Activated CD4-positive, alpha-beta T cell treated with anti-CD3 and anti-CD28 coated beads for 48 hours (primary cell): ENCODE results near the gene AP1S3.
"Not testable (repeated sequence)": the region's sequence is repeated elsewhere in the genome, so short reads cannot be mapped to it uniquely, and the experiment has no call there.

ENCODE experiments used
- DNase-seq: peaks from one replicate; pipeline ENCODE4 v3.0.0-alpha.2; 2020

AP1S3 gene

DNA sequence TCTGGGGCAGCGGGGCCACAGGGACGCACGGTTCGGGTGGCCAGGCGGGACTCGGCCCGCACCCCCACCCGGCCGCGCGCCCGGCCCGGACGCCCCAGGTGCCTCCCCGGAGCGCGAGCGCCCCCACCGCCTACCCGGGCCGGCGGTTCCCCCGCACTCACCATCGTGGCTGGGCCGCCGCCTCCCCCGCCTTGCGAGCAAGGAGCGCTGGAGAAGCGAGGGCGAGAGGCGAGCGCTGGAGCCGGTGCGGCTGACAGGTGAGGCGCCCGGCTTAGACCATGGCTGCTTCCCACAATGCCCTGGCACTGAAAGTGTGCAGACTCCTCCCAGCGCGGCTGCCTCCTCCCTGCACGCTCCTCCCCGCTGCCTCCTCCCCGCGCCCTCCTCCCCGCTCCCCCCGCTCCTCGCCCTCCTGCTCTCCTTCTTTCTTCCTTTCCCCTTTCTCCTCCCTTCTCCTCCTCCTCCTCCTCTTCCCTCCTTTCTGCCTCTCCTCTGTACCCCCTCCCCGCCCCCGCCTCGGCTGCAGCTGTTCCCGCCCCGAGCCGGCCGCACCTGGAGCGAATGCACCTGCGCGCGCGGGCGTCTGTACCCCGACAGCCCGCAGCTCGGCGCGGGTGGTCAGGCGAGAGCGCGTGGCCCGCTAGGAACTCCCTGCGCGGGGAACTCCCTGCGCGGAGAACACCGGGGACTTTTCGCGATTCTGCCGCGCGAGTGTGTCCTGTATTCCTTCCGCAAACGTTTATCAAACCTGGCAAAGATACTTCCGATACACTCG, at the start of gene AP1S3:
TSS of gene AP1S3 (minus strand) at position 296 of the 775 bp plus-strand sequence. CDS start at position 164, 132 bp downstream.
- DNase-seq: peak; percentile 82

- no peak for DNase-seq
These were observed 49.7 kb upstream of the AP1S3 start for GRCh38 chr2:223887127-223887526.

- no peak for DNase-seq
These were observed 49.3 kb upstream of the AP1S3 start for GRCh38 chr2:223886726-223887125.

- no peak for DNase-seq
These were observed 47.0 kb upstream of the AP1S3 start for GRCh38 chr2:223884399-223884798.

GRCh38 chr2:223882715-223883114, 45.3 kb upstream of the AP1S3 start:
- DNase-seq: no peak

DNA sequence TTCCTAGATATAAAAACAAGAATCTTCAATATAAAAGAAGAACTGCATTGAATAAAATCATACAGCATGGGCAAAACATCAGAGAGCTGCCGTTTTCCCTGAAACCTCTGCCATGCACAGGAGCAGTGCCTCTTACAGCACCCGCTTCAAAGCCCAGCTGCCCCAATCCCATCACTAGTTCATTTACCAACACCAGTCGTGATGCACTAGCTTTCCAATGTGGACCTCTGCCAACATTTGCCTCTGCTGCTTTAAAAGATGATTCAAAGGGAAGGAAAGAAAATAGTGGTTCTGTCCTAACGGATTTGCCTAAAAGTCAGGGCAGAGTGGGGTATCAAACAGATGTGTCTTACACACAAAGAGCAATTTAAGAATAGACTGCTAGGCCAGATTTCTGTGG, 43.4 kb upstream of the AP1S3 start:
- DNase-seq: no peak

GRCh38 chr2:223877721-223878410, 40.5 kb upstream of the AP1S3 start:
- no peak for DNase-seq

- DNase-seq: no peak
These were observed 36.3 kb upstream of the AP1S3 start for GRCh38 chr2:223873672-223874071.

- not testable (repeated sequence) for DNase-seq
These were observed 35.4 kb upstream of the AP1S3 start for GRCh38 chr2:223872772-223873171.

DNA sequence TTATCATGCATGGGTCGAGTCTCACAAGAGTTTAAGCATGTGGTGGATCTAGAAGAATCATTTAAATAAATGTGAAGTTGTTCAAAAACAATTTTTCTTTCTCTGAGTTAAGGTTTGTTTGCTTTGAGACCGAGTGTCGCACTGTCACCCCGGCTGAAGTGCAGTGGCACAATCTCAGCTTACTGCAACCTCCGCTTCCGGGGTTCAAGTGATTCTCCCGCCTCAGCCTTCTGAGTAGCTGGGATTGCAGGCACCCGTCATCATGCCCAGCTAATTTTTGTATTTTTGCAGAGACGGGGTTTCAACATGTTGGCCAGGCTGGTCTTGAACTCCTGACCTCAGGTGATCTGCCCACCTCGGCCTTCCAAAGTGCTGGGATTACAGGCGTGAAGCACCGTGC, 34.3 kb upstream of the AP1S3 start:
- DNase-seq: not testable (repeated sequence)

GRCh38 chr2:223870840-223871611, 33.6 kb upstream of the AP1S3 start:
- no peak for DNase-seq

DNA sequence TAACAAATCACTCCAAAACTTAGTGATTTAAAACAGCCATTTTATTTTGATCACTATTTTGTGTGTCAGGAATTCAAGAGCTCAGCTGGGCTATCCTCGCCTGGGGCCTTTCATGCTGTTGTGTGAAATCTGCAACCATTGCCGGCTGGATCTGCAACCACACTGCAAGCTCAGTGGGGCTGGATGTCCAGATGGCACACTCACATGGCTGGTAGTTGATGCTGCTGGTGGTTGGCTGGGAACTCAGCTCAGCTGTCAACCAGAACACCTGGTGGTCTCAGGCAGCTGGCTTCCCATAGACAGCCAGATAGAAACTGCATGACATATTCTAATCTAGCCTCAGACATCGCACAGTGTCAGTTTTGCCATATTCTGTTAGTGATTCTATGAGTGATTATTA, 30.6 kb upstream of the AP1S3 start:
- no peak for DNase-seq

GRCh38 chr2:223865907-223866508, 28.6 kb upstream of the AP1S3 start:
- DNase-seq: no peak

DNA sequence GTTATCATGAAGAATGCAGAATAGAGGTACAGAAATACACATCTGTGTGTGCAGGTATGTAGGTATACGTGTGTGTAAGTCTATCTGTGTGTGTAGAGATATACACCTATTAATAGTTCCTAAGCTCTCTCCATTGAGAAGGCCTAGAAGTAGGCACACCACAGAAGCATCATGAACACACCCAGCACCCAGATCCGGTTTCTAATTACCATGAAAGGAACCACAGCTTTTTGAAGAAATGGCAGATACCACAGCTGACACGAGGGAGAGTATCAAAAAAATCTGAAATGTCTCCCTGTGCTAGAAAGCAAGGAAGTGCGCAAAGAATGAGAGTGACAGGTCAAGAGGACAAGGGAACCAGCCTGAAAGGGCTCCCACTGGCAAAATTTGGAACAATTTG, 27.7 kb upstream of the AP1S3 start:
- DNase-seq: no peak

DNA sequence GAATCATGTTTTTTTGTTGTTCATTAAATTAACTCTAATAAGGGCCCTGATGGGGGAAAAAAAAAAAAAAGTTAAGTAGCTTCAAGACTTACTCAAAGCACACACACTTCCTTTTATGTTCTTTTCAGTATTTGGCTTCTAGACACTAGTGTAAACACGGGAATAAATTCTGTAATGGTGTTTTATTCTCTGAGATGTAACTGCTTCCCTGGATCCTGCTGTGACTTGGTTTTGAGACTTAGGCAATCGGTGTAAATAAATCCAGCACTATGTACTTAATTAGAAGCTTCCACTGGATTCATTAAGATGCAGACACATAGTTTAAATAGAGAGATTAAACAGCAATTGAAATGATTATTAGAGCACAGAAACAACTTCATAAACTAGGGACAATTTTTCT, 26.1 kb upstream of the AP1S3 start:
- DNase-seq: no peak

DNA sequence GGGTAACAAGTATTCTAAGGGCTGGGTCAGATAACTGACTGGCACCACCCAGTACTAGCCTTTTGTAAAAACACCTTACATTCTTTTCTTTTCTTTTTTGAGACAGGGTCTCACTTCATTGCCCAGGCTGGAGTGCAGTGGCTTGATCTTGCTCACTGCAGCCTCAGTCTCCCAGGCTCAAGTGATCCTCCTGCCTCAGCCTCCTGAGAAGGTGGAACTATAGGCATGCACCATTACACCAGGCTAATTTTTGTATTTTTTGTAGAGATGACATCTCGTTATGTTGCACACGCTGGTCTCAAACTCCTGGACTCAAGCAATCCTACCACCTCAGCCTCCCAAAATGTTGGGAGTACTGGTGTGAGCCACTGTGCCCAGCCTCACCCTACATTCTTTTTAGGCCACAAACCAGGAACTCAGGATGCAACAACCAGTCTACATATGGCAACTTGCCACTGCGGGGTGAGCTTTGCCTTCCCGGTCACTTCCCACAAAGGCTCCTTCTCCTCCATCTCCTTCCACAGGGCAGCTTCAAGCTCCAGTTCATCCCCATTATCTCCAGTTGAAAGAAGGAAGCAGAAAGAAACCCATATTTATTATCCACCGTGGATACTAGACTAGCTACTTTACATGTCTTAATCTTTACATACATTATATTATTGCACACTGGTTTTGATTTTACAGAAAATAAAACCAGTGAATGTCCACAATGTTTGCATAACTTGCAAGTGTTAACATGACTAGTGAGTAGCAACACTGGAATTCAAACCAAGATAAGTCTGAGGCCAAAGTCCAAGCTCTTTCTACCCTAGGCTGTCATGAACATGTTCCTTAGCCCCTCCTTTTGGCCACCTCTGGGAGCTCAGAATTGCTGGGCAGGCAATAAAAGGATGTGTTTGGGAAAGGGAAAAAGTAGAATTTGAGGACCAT, 23.7 kb upstream of the AP1S3 start:
- no peak for DNase-seq

- DNase-seq: no peak
These were observed 21.7 kb upstream of the AP1S3 start for GRCh38 chr2:223859070-223859469.

DNA sequence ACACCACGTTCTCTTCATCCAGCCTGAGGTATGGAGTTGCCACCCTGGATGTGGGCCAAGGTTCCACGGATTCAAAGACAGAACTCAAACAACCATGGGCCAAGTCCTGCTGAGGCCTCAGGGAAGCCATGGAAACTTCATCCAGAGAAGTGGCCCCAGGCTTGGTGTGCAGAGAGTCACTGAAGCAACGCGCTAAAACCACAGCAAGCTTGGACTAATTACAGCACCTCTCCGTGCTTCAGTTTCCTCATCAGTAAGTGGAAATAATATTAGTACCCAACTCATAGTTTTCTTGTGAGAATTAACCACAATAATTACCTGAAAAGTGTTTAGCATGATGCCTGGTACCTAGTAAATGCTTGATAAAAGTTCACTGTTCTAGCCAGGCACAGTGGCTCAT, 19.2 kb upstream of the AP1S3 start:
- no peak for DNase-seq

GRCh38 chr2:223856021-223856420, 18.6 kb upstream of the AP1S3 start:
- no peak for DNase-seq

DNA sequence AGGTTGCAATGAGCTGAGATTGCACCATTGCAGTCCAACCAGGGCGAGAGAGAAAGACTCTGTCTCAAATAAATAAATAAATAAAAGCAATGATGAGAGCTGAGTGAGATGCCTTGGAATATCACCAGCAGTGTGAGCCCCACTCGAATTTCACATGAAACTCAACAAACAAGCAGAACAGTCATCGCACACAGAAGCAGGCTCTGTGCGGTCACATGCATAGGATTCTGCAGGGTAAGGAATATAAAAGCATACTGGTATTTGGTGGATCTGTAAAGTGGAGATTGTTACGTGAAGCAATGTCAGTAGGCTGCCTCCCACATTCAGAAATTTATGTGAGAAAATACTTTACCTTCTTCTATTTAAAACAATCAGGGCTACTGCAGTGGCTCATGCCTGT, 18.0 kb upstream of the AP1S3 start:
- no peak for DNase-seq

GRCh38 chr2:223854741-223855140, 17.4 kb upstream of the AP1S3 start:
- DNase-seq: no peak

DNA sequence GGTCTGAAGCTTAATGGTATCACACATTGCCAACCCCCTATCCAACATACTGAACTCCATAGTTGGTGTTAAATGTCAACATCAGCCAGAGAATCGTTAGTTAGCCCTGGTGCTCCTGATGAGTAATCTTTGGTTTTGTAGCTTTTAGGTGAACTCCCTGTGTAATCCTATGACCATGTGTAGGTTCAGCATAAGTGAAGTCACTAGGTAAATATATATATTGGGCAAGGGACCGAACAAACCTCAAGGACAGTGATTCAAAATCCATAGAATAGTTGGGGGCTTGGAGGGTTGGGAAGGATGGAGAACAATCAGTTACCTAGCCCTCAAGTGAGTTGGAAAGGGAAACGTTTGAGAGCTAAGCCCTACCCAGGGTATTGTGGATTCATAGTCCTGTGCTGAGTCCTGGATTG, 16.0 kb upstream of the AP1S3 start:
- DNase-seq: no peak
